HL-60 (cell line): ENCODE measurements around the gene SNRK.
A peak's percentile ranks its signal among the peaks of the same experiment; 100 is the strongest.

ENCODE experiments used
- DNase-seq, 2 experiments: peaks; one replicate each; pipeline ENCODE4 v3.0.0-alpha.2; 2010 to 2020; ENCODE audit warnings: low read depth in 1 of 2, low spot score in 1 of 2
- H3K27ac ChIP-seq: fragments of 250-450 bp; sonication (Bioruptor Pico); replicated peaks from 2 replicates; pipeline ENCODE4 v1.5.1; 2020; ENCODE audit warnings: mild to moderate bottlenecking, moderate library complexity
- H3K27me3 ChIP-seq: fragments of 250-450 bp; sonication (Bioruptor Pico); 2 replicates; pipeline ENCODE4 v1.5.1; 2021; ENCODE audit warnings: mild to moderate bottlenecking, moderate library complexity; ENCODE audit not compliant: insufficient read depth, poor library complexity, severe bottlenecking
- H3K4me3 ChIP-seq: replicated peaks from 2 replicates; pipeline ENCODE4 v1.5.1; 2011; ENCODE audit warnings: mild to moderate bottlenecking, control low read depth, low read length; ENCODE audit not compliant: insufficient read depth
- CTCF ChIP-seq: IDR thresholded peaks from one replicate; pipeline ENCODE4 v1.5.1; 2011; ENCODE audit warnings: low read length, control low read depth, inconsistent platforms; ENCODE audit not compliant: insufficient read depth
- GABPA ChIP-seq: IDR thresholded peaks from 2 replicates; pipeline ENCODE4 v1.6.1; 2012; ENCODE audit warnings: low read depth
- POLR2AphosphoS5 ChIP-seq: IDR thresholded peaks from 2 replicates; pipeline ENCODE4 v1.6.1; 2012; ENCODE audit warnings: low read depth
- SPI1 ChIP-seq: IDR thresholded peaks from 2 replicates; pipeline ENCODE4 v1.6.1; 2012; ENCODE audit warnings: low read depth, mild to moderate bottlenecking, borderline replicate concordance
- TF ChIP-seq, protein P1 (sequence below): IDR thresholded peaks from 2 replicates; pipeline ENCODE4 v1.6.1; 2012; ENCODE audit warnings: low read depth; ENCODE audit not compliant: insufficient replicate concordance

The SNRK gene

GRCh38 chr3:43326891-43327581 is 40.7 kb downstream of the SNRK start:
- Histone ChIP-seq H3K27ac (peak overlapping the region; percentile 65), H3K4me3 (no peak overlapping the region), H3K27me3 (no peaks in the 10 kb centered on the region)
- peak in 1 of 2 experiments; percentile 31 for DNase-seq
- TF ChIP-seq SPI1 (no peak), CTCF (no peak)
- TF ChIP-seq, protein P1, sequence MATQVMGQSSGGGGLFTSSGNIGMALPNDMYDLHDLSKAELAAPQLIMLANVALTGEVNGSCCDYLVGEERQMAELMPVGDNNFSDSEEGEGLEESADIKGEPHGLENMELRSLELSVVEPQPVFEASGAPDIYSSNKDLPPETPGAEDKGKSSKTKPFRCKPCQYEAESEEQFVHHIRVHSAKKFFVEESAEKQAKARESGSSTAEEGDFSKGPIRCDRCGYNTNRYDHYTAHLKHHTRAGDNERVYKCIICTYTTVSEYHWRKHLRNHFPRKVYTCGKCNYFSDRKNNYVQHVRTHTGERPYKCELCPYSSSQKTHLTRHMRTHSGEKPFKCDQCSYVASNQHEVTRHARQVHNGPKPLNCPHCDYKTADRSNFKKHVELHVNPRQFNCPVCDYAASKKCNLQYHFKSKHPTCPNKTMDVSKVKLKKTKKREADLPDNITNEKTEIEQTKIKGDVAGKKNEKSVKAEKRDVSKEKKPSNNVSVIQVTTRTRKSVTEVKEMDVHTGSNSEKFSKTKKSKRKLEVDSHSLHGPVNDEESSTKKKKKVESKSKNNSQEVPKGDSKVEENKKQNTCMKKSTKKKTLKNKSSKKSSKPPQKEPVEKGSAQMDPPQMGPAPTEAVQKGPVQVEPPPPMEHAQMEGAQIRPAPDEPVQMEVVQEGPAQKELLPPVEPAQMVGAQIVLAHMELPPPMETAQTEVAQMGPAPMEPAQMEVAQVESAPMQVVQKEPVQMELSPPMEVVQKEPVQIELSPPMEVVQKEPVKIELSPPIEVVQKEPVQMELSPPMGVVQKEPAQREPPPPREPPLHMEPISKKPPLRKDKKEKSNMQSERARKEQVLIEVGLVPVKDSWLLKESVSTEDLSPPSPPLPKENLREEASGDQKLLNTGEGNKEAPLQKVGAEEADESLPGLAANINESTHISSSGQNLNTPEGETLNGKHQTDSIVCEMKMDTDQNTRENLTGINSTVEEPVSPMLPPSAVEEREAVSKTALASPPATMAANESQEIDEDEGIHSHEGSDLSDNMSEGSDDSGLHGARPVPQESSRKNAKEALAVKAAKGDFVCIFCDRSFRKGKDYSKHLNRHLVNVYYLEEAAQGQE: no peak

- no peak for DNase-seq
- Histone ChIP-seq H3K4me3 (no peak overlapping the region), H3K27ac (peak overlapping the region; percentile 65), H3K27me3 (no peaks in the 10 kb centered on the region)
- TF ChIP-seq, protein P1: no peak
- TF ChIP-seq POLR2AphosphoS5: no peak
Measured at GRCh38 chr3:43327582-43327979, 41.2 kb downstream of the SNRK start.

- H3K27ac ChIP-seq: no peak overlapping the region; the same call in 1 of the 2 replicates
- DNase-seq: no peak
- H3K27me3 ChIP-seq: no peaks in the 10 kb centered on the region
- TF ChIP-seq POLR2AphosphoS5 (no peak), GABPA (no peak), SPI1 (no peak), CTCF (no peak)
- TF ChIP-seq, protein P1: no peak
- H3K4me3 ChIP-seq: no peak overlapping the region
Measured at GRCh38 chr3:43328653-43329052, 42.3 kb downstream of the SNRK start.
